Caco-2 (cell line): ENCODE results near the gene SIPA1. TPM values are rescaled to one million over a fixed set of nuclear protein-coding genes. Genes with fewer than 3 reads are reported as not detected.
A peak's percentile ranks its signal among the peaks of the same experiment; 100 is the strongest.

Experiments
- BruUV-seq: library from RNA; stranded (reverse); fragments of 400-500 nt; replicated peaks from 2 replicates; lab custom pipeline; 2021; lab: Mats Ljungman, UMichigan
- CTCF ChIA-PET: fragments of 300-600 bp; sonication (Branson Sonifier 250); formaldehyde crosslinking; loops from one replicate; lab custom pipeline; 2022; ENCODE audit warnings: antibody characterized with exemption; lab: Charles Lee
- POLR2A ChIA-PET: fragments of 300-600 bp; sonication (Branson Sonifier 250); formaldehyde crosslinking; loops from one replicate; lab custom pipeline; 2022; ENCODE audit warnings: antibody characterized with exemption; lab: Charles Lee
- DNase-seq, 2 experiments: peaks; one replicate each; pipeline versions ENCODE4 v3.0.0 to v3.0.0-alpha.2; 2020 to 2022
- H3K27me3 ChIP-seq: replicated peaks from 2 replicates; pipeline ENCODE4 v1.6.0; 2011; ENCODE audit warnings: low read length; ENCODE audit not compliant: control insufficient read depth, insufficient read depth
- H3K36me3 ChIP-seq: 2 replicates; pipeline ENCODE4 v1.5.1; 2011; ENCODE audit warnings: low read length; ENCODE audit not compliant: control insufficient read depth, insufficient read depth
- H3K4me1 ChIP-seq: fragments of 250-450 bp; sonication (Bioruptor Pico); 2 replicates; pipeline ENCODE4 v1.5.1; 2020; ENCODE audit warnings: mild to moderate bottlenecking
- H3K4me3 ChIP-seq: 2 replicates; pipeline ENCODE4 v1.5.1; 2011; ENCODE audit warnings: low read depth, mild to moderate bottlenecking, control low read depth, low read length
- H3K9me3 ChIP-seq: fragments of 250-450 bp; sonication (Bioruptor Pico); 2 replicates; pipeline ENCODE4 v1.5.1; 2020; ENCODE audit warnings: mild to moderate bottlenecking, moderate library complexity
- H3K27ac Mint-ChIP-seq: one replicate; pipeline ENCODE4 v1.8.0; 2022; ENCODE audit warnings: mixed read lengths; ENCODE audit not compliant: unreplicated experiment
- H3K27me3 Mint-ChIP-seq: one replicate; pipeline ENCODE4 v1.8.0; 2022; ENCODE audit warnings: mixed read lengths; ENCODE audit not compliant: insufficient read depth, unreplicated experiment
- H3K36me3 Mint-ChIP-seq: one replicate; pipeline ENCODE4 v1.8.0; 2022; ENCODE audit warnings: mild to moderate bottlenecking, mixed read lengths; ENCODE audit not compliant: insufficient read depth, unreplicated experiment
- H3K4me1 Mint-ChIP-seq: one replicate; pipeline ENCODE4 v1.8.0; 2022; ENCODE audit warnings: low read depth, mixed read lengths; ENCODE audit not compliant: unreplicated experiment
- H3K4me3 Mint-ChIP-seq: one replicate; pipeline ENCODE4 v1.8.0; 2022; ENCODE audit warnings: mild to moderate bottlenecking, moderate library complexity, mixed read lengths; ENCODE audit not compliant: unreplicated experiment
- H3K9me3 Mint-ChIP-seq: one replicate; pipeline ENCODE4 v1.8.0; 2022; ENCODE audit warnings: mixed read lengths; ENCODE audit not compliant: unreplicated experiment
- CTCF ChIP-seq, 2 experiments: fragments of 200-600 bp in 1 of 2; IDR thresholded peaks; 1 replicate in 1 of 2; 2 replicates in 1 of 2; pipeline versions ENCODE4 v1.5.1 to v1.8.0; 2011 to 2022; ENCODE audit warnings: antibody characterized with exemption in 1 of 2, control low read depth in 1 of 2, inconsistent platforms in 1 of 2, low read depth in 1 of 2, low read length in 1 of 2, mild to moderate bottlenecking in 1 of 2, moderate library complexity in 1 of 2; ENCODE audit not compliant: insufficient read depth in 1 of 2, severe bottlenecking in 1 of 2, unreplicated experiment in 1 of 2
- intact Hi-C: fragments of 100-400 bp; cut with micrococcal nuclease; formaldehyde crosslinking; loops from one replicate; pipeline ENCODE4 v1.10.0; 2022; ENCODE audit not compliant: unreplicated experiment
- total RNA-seq: library from RNA; stranded (reverse); gene quantifications from 2 replicates; pipeline ENCODE4 v1.2.3, GENCODE V29; 2022

SIPA1 gene
- total RNA-seq, 1 experiment from 2014 or later = 30.5 TPM

DNA sequence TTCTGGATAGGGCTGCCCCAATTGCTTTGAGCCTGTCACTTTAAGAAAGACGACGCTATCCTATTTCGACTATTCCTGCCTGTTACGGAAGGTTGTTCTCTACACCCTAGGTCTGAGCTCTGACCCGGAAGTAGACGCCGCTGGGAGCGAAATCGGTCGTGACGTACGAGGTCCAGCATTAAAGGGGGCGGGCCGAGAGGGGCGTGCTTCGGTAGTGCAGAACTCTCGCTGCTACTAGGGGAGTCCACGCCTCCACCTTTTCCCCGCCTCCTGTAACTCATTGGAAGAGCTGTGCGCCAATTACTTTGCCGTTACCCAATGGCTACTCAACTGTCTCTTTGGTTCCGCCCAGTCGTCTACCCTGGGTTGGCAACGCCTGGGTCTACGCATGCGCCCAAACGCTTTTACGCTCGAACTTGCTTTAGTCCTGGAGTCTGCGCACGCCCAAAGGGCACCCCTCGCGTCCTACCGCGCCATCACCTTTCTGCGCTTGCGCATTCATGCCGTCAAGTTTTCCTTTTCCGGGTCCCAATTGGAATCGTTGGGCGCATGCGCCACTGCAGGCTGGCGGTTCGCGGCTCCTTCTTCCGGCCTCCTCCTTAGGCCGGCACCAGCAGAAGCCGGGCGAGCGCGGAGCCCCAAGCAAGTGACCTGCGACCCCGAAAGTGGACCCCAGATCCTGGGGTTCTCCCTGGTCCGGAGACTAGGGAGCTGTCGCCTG is 22.5 kb upstream of the SIPA1 start, which contains the start of gene PCNX3:
Gene PCNX3 (plus strand): TSS at position 548 of the 721 bp plus-strand sequence. CDS start 536 bp downstream, outside the sequence.
- Histone ChIP-seq H3K27me3 (no peaks in the 10 kb centered on the region), H3K4me1 (peaks cover 17% of the 10 kb centered on the region), H3K4me3 (peak within 1 kb of the TSS; percentile 91), H3K36me3 (peaks cover 8% of the 10 kb centered on the region), H3K9me3 (no peaks in the 10 kb centered on the region)
- TF ChIP-seq CTCF (IDR thresholded peaks at IDR 0.05; ENCODE audit: insufficient read depth in 1 of 2, low read depth in 1 of 2, low read length in 1 of 2, severe bottlenecking in 1 of 2, unreplicated experiment in 1 of 2) = no peak
- intact Hi-C loops = loop anchor here (1.0 to 2.0 kb wide), 4 partner anchors 8 to 47 kb away; partner anchors contain the start of genes FAM89B and RELA
- H3K27ac Mint-ChIP-seq = peak within 1 kb of the TSS; percentile 96
- peak within 1 kb of the TSS; percentile 96 for H3K4me3 Mint-ChIP-seq
- peak; percentile 100 for DNase-seq
- POLR2A ChIA-PET = interaction anchor here (0.5 to 1.3 kb wide), 12 partner anchors 8 to 1641 kb away, joined by 3 to 11 read pairs (median 4); partner anchors contain the start of genes COX8A, MUS81, NEAT1 and RELA
- peaks cover 24% of the 10 kb centered on the region for H3K4me1 Mint-ChIP-seq
- peaks cover 64% of the 10 kb centered on the region for H3K36me3 Mint-ChIP-seq
- no TSS peak for BruUV-seq
- H3K27me3 Mint-ChIP-seq = no peaks in the 10 kb centered on the region
- H3K9me3 Mint-ChIP-seq = no peaks in the 10 kb centered on the region
- CTCF ChIA-PET = interaction anchor here (0.7 to 1.8 kb wide), 11 partner anchors 22 to 275 kb away, joined by 3 to 8 read pairs (median 3); partner anchors contain the start of genes CCDC85B, FAM89B, FIBP and ZNRD2

DNA sequence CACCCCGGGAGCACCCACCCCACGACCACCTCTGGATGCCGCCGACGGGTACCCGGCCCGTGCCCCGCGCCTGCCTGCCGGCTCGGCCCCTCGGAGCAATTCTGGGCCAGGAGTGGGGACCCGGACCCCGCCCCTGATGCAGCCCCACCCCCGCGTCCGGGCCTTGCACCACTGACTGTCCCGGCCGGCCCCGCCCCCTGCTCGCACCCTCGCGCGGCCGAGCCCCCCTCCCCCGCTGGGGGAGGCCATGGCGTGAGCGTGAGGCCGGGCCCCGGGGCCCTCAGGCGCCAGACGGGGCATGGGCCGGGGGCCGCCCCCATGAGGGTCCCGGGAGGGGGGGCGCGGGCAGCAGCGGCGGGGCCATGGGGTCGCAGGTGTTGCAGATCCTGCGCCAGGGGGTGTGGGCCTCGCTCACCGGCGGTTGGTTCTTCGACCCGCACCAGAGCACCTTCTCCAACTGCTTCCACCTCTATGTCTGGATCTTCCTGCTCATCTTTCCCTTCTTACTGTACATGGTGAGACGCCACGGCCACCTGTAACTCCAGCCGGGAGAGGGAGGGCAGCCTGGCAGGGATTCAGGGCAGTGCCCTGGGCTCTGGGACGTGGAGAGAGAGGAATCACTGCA is 21.8 kb upstream of the SIPA1 start:
- ChIA-PET POLR2A (interaction anchor here (0.5 to 1.2 kb wide), 6 partner anchors 9 to 229 kb away, joined by 3 to 11 read pairs (median 6); partner anchors contain the start of gene ZNRD2), CTCF (interaction anchor here (0.7 to 1.8 kb wide), 7 partner anchors 22 to 275 kb away, joined by 3 to 8 read pairs (median 3); partner anchors contain the start of genes CCDC85B and FIBP)
- H3K27me3 Mint-ChIP-seq = no peaks in the 10 kb centered on the region
- H3K9me3 Mint-ChIP-seq = no peaks in the 10 kb centered on the region
- H3K27ac Mint-ChIP-seq = peak overlapping the region; percentile 96
- TF ChIP-seq CTCF (IDR thresholded peaks at IDR 0.05; ENCODE audit: insufficient read depth in 1 of 2, low read depth in 1 of 2, low read length in 1 of 2, severe bottlenecking in 1 of 2, unreplicated experiment in 1 of 2) = no peak
- Histone ChIP-seq H3K36me3 (peaks cover 8% of the 10 kb centered on the region), H3K4me1 (peaks cover 20% of the 10 kb centered on the region), H3K4me3 (peak overlapping the region; percentile 85), H3K27me3 (no peaks in the 10 kb centered on the region), H3K9me3 (no peaks in the 10 kb centered on the region)
- intact Hi-C loops = loop anchor here (1.0 to 2.0 kb wide), 4 partner anchors 9 to 47 kb away; partner anchors contain the start of genes FAM89B and RELA
- BruUV-seq = no TSS peak
- peak overlapping the region; percentile 96 for H3K4me3 Mint-ChIP-seq
- H3K36me3 Mint-ChIP-seq = peaks cover 67% of the 10 kb centered on the region
- H3K4me1 Mint-ChIP-seq = peaks cover 17% of the 10 kb centered on the region
- DNase-seq = peak; percentile 78 to 80

GRCh38 chr11:65616575-65617001 is 21.3 kb upstream of the SIPA1 start:
- no peak for DNase-seq
- H3K36me3 ChIP-seq = peaks cover 8% of the 10 kb centered on the region
- peak overlapping the region; percentile 96 for H3K4me3 Mint-ChIP-seq
- POLR2A ChIA-PET = interaction anchor here (0.5 kb wide), 1 partner anchor 228 kb away, joined by 6 read pairs; no protein-coding TSS in a partner anchor
- H3K9me3 ChIP-seq = no peaks in the 10 kb centered on the region
- H3K36me3 Mint-ChIP-seq = peaks cover 69% of the 10 kb centered on the region
- H3K9me3 Mint-ChIP-seq = no peaks in the 10 kb centered on the region
- no peaks in the 10 kb centered on the region for H3K27me3 ChIP-seq
- intact Hi-C loops = no loop called here
- H3K27me3 Mint-ChIP-seq = no peaks in the 10 kb centered on the region
- H3K27ac Mint-ChIP-seq = peak overlapping the region; percentile 96
- H3K4me3 ChIP-seq = peak overlapping the region; percentile 85
- H3K4me1 ChIP-seq = peaks cover 20% of the 10 kb centered on the region
- CTCF ChIA-PET = no interaction called here
- TF ChIP-seq CTCF (IDR thresholded peaks at IDR 0.05; ENCODE audit: insufficient read depth in 1 of 2, low read depth in 1 of 2, low read length in 1 of 2, severe bottlenecking in 1 of 2, unreplicated experiment in 1 of 2) = no peak
- BruUV-seq = TSS peak; percentile 10
- peaks cover 17% of the 10 kb centered on the region for H3K4me1 Mint-ChIP-seq
